NB4 (cell line): ENCODE results near the gene GULP1.

Experiments
- DNase-seq: peaks from one replicate; pipeline ENCODE4 v3.0.0; 2010; ENCODE audit warnings: low read depth
- H3K4me3 ChIP-seq: one replicate; pipeline ENCODE4 v1.5.1; 2011; ENCODE audit warnings: mild to moderate bottlenecking, low read depth, low read length, moderate library complexity
- CTCF ChIP-seq: IDR thresholded peaks from one replicate; pipeline ENCODE4 v1.5.1; 2012; ENCODE audit warnings: low read depth, low read length
- MAX ChIP-seq: IDR thresholded peaks from 2 replicates; pipeline ENCODE4 v1.6.1; 2011; ENCODE audit warnings: low read depth, low read length
- MYC ChIP-seq: IDR thresholded peaks from 2 replicates; pipeline ENCODE4 v1.6.1; 2011; ENCODE audit warnings: low read depth, low read length
- POLR2A ChIP-seq: IDR thresholded peaks from 2 replicates; pipeline ENCODE4 v1.6.1; 2011; ENCODE audit warnings: mild to moderate bottlenecking; ENCODE audit not compliant: insufficient read length; ENCODE audit errors: extremely low read depth

GULP1 gene

GRCh38 chr2:188367164-188367563 lies 75.5 kb downstream of the GULP1 start:
- no peak for DNase-seq
- TF ChIP-seq CTCF = no peak
- TF ChIP-seq MAX = no peak
- TF ChIP-seq POLR2A = no peak
- TF ChIP-seq MYC = no peak
- no peak overlapping the region for H3K4me3 ChIP-seq

GRCh38 chr2:188369365-188369764 lies 77.7 kb downstream of the GULP1 start:
- H3K4me3 ChIP-seq = no peak overlapping the region
- TF ChIP-seq POLR2A = no peak
- no peak for TF ChIP-seq MAX
- TF ChIP-seq MYC = no peak
- peak; percentile 67 for TF ChIP-seq CTCF
- DNase-seq = peak; percentile 48

GRCh38 chr2:188378371-188378950 lies 86.8 kb downstream of the GULP1 start:
- no peak overlapping the region for H3K4me3 ChIP-seq
- DNase-seq = no peak
- TF ChIP-seq MAX (no peak), CTCF (no peak), MYC (no peak), POLR2A (no peak)

GRCh38 chr2:188379748-188380147 lies 88.1 kb downstream of the GULP1 start:
- no peak for DNase-seq
- H3K4me3 ChIP-seq = no peak overlapping the region
- TF ChIP-seq MAX = no peak

GRCh38 chr2:188380280-188380679 lies 88.6 kb downstream of the GULP1 start:
- no peak for DNase-seq

GRCh38 chr2:188381614-188382013 lies 89.9 kb downstream of the GULP1 start:
- no peak for DNase-seq
- TF ChIP-seq MAX (no peak), POLR2A (no peak), CTCF (no peak), MYC (no peak)
- H3K4me3 ChIP-seq = no peak overlapping the region

More at GRCh38 chr2:188380280-188380679, 88.6 kb downstream of the GULP1 start:
- no peak overlapping the region for H3K4me3 ChIP-seq
- TF ChIP-seq MAX = no peak

- TF ChIP-seq POLR2A (no peak), MYC (no peak), MAX (no peak), CTCF (no peak)
- no peak overlapping the region for H3K4me3 ChIP-seq
- no peak for DNase-seq
These were observed 90.4 kb downstream of the GULP1 start for GRCh38 chr2:188382107-188382506.
